HL-60 (cell line): ENCODE data around the gene CENPP.

Experiments used
- DNase-seq, 2 experiments: peaks; one replicate each; pipeline ENCODE4 v3.0.0-alpha.2; 2010 to 2020; ENCODE audit warnings: low read depth in 1 of 2, low spot score in 1 of 2
- H3K27ac ChIP-seq: fragments of 250-450 bp; sonication (Bioruptor Pico); replicated peaks from 2 replicates; pipeline ENCODE4 v1.5.1; 2020; ENCODE audit warnings: mild to moderate bottlenecking, moderate library complexity
- H3K27me3 ChIP-seq: fragments of 250-450 bp; sonication (Bioruptor Pico); 2 replicates; pipeline ENCODE4 v1.5.1; 2021; ENCODE audit warnings: mild to moderate bottlenecking, moderate library complexity; ENCODE audit not compliant: insufficient read depth, poor library complexity, severe bottlenecking
- H3K4me3 ChIP-seq: replicated peaks from 2 replicates; pipeline ENCODE4 v1.5.1; 2011; ENCODE audit warnings: mild to moderate bottlenecking, control low read depth, low read length; ENCODE audit not compliant: insufficient read depth
- CTCF ChIP-seq: IDR thresholded peaks from one replicate; pipeline ENCODE4 v1.5.1; 2011; ENCODE audit warnings: low read length, control low read depth, inconsistent platforms; ENCODE audit not compliant: insufficient read depth
- GABPA ChIP-seq: IDR thresholded peaks from 2 replicates; pipeline ENCODE4 v1.6.1; 2012; ENCODE audit warnings: low read depth
- POLR2AphosphoS5 ChIP-seq: IDR thresholded peaks from 2 replicates; pipeline ENCODE4 v1.6.1; 2012; ENCODE audit warnings: low read depth
- REST ChIP-seq: IDR thresholded peaks from 2 replicates; pipeline ENCODE4 v1.6.1; 2012; ENCODE audit warnings: low read depth; ENCODE audit not compliant: insufficient replicate concordance
- SPI1 ChIP-seq: IDR thresholded peaks from 2 replicates; pipeline ENCODE4 v1.6.1; 2012; ENCODE audit warnings: low read depth, mild to moderate bottlenecking, borderline replicate concordance

Gene CENPP

GRCh38 chr9:92538541-92538940 lies 212.8 kb downstream of the CENPP start:
- DNase-seq = peak in 1 of 2 experiments; percentile 18
- TF ChIP-seq SPI1 (no peak), REST (no peak), CTCF (no peak), GABPA (no peak), POLR2AphosphoS5 (no peak)
- Histone ChIP-seq H3K27me3 (no peaks in the 10 kb centered on the region), H3K4me3 (no peak overlapping the region), H3K27ac (no peak overlapping the region)

DNA sequence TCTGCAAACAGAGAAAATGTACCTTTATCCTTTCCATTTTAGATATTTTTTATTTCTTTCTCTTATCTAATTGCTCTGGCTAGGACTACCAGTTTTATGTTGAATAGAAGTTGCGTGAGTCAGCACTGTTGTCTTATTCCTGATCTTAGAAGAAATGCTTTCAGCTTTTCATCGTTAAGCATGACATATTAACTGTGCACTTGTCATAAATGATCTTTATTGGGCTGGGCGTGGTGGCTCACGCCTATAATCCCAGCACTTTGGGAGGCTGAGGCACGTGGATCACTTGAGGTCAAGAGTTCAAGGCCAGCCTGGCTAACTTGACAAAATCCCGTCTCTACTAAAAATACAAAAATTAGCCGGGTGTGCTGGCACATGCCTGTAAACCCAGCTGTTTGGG lies 218.2 kb downstream of the CENPP start:
- no peak overlapping the region for H3K27ac ChIP-seq
- DNase-seq = no peak
- TF ChIP-seq CTCF (no peak), REST (no peak), GABPA (no peak), POLR2AphosphoS5 (no peak), SPI1 (no peak)
- no peaks in the 10 kb centered on the region for H3K27me3 ChIP-seq
- H3K4me3 ChIP-seq = no peak overlapping the region

DNA sequence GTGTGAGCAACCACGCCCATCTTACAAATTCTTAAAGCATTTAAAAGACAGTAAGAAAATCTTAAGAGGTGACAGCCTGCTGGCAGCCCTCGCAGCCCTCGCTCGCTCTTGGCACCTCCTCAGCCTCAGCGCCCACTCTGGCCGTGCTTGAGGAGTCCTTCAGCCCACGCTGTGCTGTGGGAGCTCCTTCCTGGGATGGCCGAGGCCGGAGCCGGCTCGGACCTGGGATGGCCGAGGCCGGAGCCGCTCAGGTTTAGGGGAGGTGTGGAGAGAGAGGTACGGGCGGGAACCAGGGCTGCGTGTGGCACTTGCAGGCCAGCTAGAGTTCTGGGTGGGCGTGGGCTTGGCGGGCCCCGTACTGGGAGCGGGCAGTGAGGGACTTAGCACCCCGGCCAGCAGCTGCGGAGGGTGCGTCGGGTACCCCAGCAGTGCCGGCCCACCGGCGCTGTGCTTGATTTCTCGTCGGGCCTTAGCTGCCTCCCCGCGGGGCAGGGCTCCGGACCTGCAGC lies 219.3 kb downstream of the CENPP start:
- no peak for DNase-seq
- TF ChIP-seq POLR2AphosphoS5 (no peak), GABPA (no peak), REST (no peak), CTCF (no peak), SPI1 (no peak)
- Histone ChIP-seq H3K27me3 (no peaks in the 10 kb centered on the region), H3K4me3 (no peak overlapping the region), H3K27ac (no peak overlapping the region)
